Measurements from ENCODE around the gene NKX3-2. TPM values are rescaled to one million over a fixed set of nuclear protein-coding genes. Genes with fewer than 3 reads are reported as not detected.

Gene NKX3-2
- total and polyA plus RNA-seq, 2 of the 8 experiments (the other 6 are each of a cell fraction or from before 2014, with no cell fraction given), result 0.13 TPM; not detected in 1

- no peak for TF ChIP-seq PHF8 (conservative IDR thresholded peaks at IDR 0.05; ENCODE audit: low read depth, low read length)
- TF ChIP-seq E2F6 (IDR thresholded peaks at IDR 0.05), result peak; percentile 89
- no peak for TF ChIP-seq GTF2F1 (IDR thresholded peaks at IDR 0.05; ENCODE audit: borderline replicate concordance, low read depth, low read length)
- no peak for TF ChIP-seq RXRA (IDR thresholded peaks at IDR 0.05; ENCODE audit: insufficient read depth, low read depth, low read length)
- TF ChIP-seq TBP (IDR thresholded peaks at IDR 0.05; ENCODE audit: low read depth, low read length), result no peak
- TF ChIP-seq CTBP2 (IDR thresholded peaks at IDR 0.05; ENCODE audit: borderline replicate concordance, insufficient read depth, insufficient read length, low read length), result peak; percentile 60
- TF ChIP-seq CBX5 (IDR thresholded peaks at IDR 0.05; ENCODE audit: low read depth, low read length), result no peak
- TF ChIP-seq SRF (IDR thresholded peaks at IDR 0.05; ENCODE audit: low read depth, low read length), result no peak
- no peak for TF ChIP-seq TEAD4 (IDR thresholded peaks at IDR 0.05; ENCODE audit: low read depth, low read length)
- no peak for TF ChIP-seq SAP30 (IDR thresholded peaks at IDR 0.05; ENCODE audit: insufficient read depth, insufficient replicate concordance, low read length)
- peak; percentile 74 to 84; a peak in 3 of 4 replicates for TF ChIP-seq HDAC2 (IDR thresholded peaks at IDR 0.05; ENCODE audit: borderline replicate concordance in 1 of 2, low read depth in 2 of 2, low read length in 2 of 2)
- no peak for TF ChIP-seq EZH2 (IDR thresholded peaks at IDR 0.05; ENCODE audit: low read depth, low read length, severe bottlenecking)
- TF ChIP-seq CTCF (IDR thresholded peaks at IDR 0.05; ENCODE audit: control extremely low read depth in 1 of 3, insufficient read depth in 1 of 3, low read depth in 1 of 3, low read length in 3 of 3), result peak in 2 of 3 experiments; percentile 47 to 50; a peak in 3 of 4 replicates
- no peak for TF ChIP-seq SP2 (IDR thresholded peaks at IDR 0.05; ENCODE audit: low read length)
- TF ChIP-seq FOSL1 (IDR thresholded peaks at IDR 0.05; ENCODE audit: insufficient read depth, low read depth, low read length), result no peak
- no peak for TF ChIP-seq CHD2 (IDR thresholded peaks at IDR 0.05; ENCODE audit: low read length)
- no peak for TF ChIP-seq BACH1 (IDR thresholded peaks at IDR 0.05; ENCODE audit: low read length)
- no peak for TF ChIP-seq POLR2AphosphoS5 (IDR thresholded peaks at IDR 0.05; ENCODE audit: low read depth, low read length)
Measured at GRCh38 chr4:13541720-13542576, 2.4 kb downstream of the NKX3-2 start (continued).

All from H1 (cell line).